H7 (cell line): ENCODE data around the gene DGLUCY. TPM values are rescaled to one million over a fixed set of nuclear protein-coding genes. Genes with fewer than 3 reads are reported as not detected.
"Not testable (repeated sequence)": the region's sequence is repeated elsewhere in the genome, so short reads cannot be mapped to it uniquely, and the experiment has no call there.

Experiments
- DNase-seq: peaks from one replicate; pipeline ENCODE4 v3.0.0; 2012
- H3K27me3 ChIP-seq: 2 replicates; pipeline ENCODE4 v1.6.0; 2011; ENCODE audit warnings: mild to moderate bottlenecking, low read length; ENCODE audit not compliant: control insufficient read depth, insufficient read depth
- H3K36me3 ChIP-seq: replicated peaks from 2 replicates; pipeline ENCODE4 v1.5.1; 2011; ENCODE audit warnings: low read length; ENCODE audit not compliant: control insufficient read depth, insufficient read depth
- H3K4me3 ChIP-seq: 2 replicates; pipeline ENCODE4 v1.5.1; 2011; ENCODE audit warnings: low read depth, mild to moderate bottlenecking, control low read depth, low read length, moderate library complexity; ENCODE audit not compliant: insufficient read depth
- total RNA-seq: library from RNA; depleted of rRNA; stranded (reverse); fragments of >200 nt; shearing (Covaris generic); gene quantifications from 2 replicates; pipeline ENCODE4 v1.2.3, GENCODE V29; 2014

DGLUCY gene
- total RNA-seq, 1 experiment from 2014 or later = 20.3 TPM

DNA sequence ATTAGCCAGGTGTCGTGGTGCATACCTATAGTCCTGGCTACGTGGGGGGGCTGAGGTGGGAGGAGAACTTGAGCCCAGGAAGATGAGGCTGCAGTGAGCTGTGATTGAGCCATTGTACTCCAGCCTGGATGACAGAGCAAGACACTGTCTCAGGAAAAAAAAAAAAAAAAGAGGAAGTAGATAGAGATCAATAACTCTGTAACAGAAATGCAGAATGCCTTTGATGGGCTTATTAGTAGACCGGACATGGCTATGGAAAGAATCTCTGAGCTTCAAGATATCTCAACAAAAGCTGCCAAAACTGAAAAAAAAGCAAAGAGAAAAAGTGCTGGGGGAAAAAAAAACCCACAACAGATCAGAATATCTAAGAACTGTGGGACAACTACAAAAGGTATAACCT lies 93.1 kb downstream of the DGLUCY start:
- no peaks in the 10 kb centered on the region for H3K27me3 ChIP-seq
- DNase-seq = no peak
- H3K36me3 ChIP-seq = peaks cover 4% of the 10 kb centered on the region
- H3K4me3 ChIP-seq = no peak overlapping the region

- no peaks in the 10 kb centered on the region; the same call in 1 of the 2 replicates for H3K36me3 ChIP-seq
- DNase-seq = no peak
Observed at GRCh38 chr14:91211017-91211416, 97.1 kb downstream of the DGLUCY start.

DNA sequence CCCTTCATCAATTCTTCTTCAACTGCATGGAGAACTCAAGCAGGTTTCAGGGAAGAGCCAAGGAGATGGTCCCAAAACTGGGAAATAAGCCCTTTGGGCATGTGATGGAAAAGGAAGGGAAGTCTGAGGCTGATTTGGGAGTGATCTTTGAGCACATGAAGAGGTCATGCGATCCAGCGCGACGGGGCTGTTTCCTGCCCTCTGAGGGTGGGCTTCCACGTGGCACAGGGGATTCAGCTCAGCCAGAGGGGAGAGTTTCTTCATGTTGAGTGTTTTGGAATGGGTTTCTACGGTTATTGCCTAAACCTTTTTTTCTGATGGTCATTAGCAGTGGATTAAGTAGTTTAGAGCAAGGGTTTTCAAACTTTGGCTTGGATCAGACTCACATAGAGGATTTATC lies 100.4 kb downstream of the DGLUCY start:
- H3K27me3 ChIP-seq = no peaks in the 10 kb centered on the region
- no peaks in the 10 kb centered on the region; the same call in 1 of the 2 replicates for H3K36me3 ChIP-seq
- H3K4me3 ChIP-seq = no peak overlapping the region
- no peak for DNase-seq

More at GRCh38 chr14:91211017-91211416, 97.1 kb downstream of the DGLUCY start:
- no peak overlapping the region for H3K4me3 ChIP-seq
- H3K27me3 ChIP-seq = no peaks in the 10 kb centered on the region

DNA sequence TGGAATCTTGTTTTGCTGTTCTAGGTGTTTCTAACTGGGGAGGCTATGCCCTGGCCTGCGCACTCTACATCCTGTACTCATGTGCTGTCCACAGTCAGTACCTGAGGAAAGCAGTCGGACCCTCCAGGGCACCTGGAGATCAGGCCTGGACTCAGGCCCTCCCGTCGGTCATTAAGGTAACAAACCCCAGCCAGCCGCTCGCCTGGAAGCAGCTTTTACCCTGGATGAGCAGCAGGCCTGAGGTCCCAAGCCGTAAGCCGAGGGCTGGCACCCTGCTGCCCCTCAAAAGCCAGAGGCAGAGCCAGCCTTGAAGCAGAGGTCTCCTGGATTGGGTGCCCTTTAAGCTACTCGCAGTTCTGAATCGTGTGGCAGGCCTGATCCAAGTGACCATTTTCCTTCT lies 101.5 kb downstream of the DGLUCY start:
- H3K27me3 ChIP-seq = no peaks in the 10 kb centered on the region
- H3K36me3 ChIP-seq = no peaks in the 10 kb centered on the region; the same call in 1 of the 2 replicates
- no peak overlapping the region for H3K4me3 ChIP-seq
- DNase-seq = no peak

- H3K36me3 ChIP-seq = no peaks in the 10 kb centered on the region; the same call in 1 of the 2 replicates
- DNase-seq = peak; percentile 53
- H3K4me3 ChIP-seq = no peak overlapping the region
- no peaks in the 10 kb centered on the region for H3K27me3 ChIP-seq
Observed at GRCh38 chr14:91216731-91217226, 102.9 kb downstream of the DGLUCY start.

DNA sequence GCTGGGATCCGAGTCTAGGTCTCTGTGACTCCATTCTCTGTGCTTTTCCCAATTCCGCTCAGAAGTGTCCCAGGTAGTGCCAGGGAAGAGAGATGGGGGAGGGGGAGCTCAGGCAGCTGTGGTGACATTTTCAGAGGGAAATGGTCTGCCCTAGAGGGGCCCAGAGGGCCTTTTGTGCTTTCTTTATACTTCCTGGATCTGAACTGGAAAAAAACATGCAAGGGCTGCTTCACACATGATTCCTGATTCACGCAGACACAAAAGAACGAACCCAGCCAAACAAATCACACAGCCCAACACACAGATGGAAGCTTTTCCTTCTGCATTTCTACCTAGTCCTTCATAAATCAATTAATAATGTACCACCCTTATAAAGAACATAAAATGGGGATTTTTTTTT lies 104.1 kb downstream of the DGLUCY start:
- no peak for DNase-seq
- no peak overlapping the region for H3K4me3 ChIP-seq

DNA sequence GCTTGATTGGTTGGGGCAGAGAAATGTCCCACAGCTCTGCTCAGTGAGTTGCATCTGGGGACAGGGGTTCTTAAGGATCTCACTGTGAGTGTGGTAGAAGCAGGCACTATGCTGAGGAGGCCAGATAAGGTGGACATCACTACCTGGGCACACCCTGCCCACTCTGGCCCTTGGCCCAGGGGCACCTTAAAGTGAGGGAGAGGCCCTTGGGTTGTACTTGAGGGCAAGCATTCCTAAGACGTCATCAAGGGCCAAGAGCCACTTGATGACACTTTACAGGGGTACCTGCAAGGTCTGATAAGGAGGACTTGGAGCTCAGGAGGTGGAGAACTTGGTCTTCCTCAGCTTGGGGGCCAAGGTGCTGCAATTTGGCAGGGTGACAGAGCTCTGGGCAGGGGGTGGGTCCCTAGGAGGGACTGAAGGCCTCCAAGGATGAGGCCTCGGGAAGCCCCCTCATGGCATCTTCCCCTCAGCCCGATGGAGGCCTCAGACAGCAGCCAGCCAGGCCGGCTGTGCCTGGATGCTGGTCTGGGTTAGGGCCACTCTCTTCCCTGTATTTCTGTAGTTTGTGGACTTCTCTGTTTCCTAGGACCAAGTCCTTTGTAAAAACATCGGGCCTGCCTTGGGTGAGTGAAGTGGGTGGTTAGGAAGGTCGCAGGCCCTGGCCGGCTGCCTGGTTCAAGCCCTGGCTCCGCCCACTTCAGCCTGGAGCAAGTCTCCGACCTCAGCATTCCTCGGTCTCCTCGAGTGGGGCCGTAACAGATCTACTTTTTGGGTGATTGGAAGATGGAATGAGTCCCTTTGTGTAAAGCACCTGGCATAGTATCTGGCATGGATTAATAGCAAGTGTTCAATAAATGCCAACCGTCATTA lies 105.9 kb downstream of the DGLUCY start:
- H3K4me3 ChIP-seq = no peak overlapping the region
- no peaks in the 10 kb centered on the region; the same call in 1 of the 2 replicates for H3K36me3 ChIP-seq
- no peaks in the 10 kb centered on the region for H3K27me3 ChIP-seq
- DNase-seq = no peak

More for the DNA sequence above, 104.1 kb downstream of the DGLUCY start:
- Histone ChIP-seq H3K36me3 (no peaks in the 10 kb centered on the region; the same call in 1 of the 2 replicates), H3K27me3 (no peaks in the 10 kb centered on the region)

GRCh38 chr14:91220581-91221000 lies 106.7 kb downstream of the DGLUCY start:
- no peaks in the 10 kb centered on the region; the same call in 1 of the 2 replicates for H3K36me3 ChIP-seq
- H3K4me3 ChIP-seq = no peak overlapping the region
- no peaks in the 10 kb centered on the region for H3K27me3 ChIP-seq
- no peak for DNase-seq

DNA sequence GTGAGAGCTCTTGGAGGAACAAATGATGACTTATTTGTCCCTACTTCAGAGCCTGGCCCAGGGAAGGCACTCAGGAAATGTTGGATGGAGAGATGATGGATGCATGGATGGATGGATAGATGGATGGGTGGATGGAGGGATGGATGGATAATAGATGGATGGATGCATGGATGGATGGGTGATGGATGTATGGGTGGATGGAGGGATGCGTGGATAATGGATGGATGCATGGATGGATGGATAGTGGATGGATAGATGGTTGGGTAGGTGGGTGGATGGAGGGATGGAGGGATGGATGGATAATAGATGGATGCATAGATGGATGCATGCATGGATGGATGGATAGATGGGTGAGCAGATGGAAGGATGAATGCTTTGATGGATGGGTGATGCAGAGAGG lies 107.4 kb downstream of the DGLUCY start:
- Histone ChIP-seq H3K36me3 (no peaks in the 10 kb centered on the region; the same call in 1 of the 2 replicates), H3K4me3 (no peak overlapping the region), H3K27me3 (no peaks in the 10 kb centered on the region)
- no peak for DNase-seq

DNA sequence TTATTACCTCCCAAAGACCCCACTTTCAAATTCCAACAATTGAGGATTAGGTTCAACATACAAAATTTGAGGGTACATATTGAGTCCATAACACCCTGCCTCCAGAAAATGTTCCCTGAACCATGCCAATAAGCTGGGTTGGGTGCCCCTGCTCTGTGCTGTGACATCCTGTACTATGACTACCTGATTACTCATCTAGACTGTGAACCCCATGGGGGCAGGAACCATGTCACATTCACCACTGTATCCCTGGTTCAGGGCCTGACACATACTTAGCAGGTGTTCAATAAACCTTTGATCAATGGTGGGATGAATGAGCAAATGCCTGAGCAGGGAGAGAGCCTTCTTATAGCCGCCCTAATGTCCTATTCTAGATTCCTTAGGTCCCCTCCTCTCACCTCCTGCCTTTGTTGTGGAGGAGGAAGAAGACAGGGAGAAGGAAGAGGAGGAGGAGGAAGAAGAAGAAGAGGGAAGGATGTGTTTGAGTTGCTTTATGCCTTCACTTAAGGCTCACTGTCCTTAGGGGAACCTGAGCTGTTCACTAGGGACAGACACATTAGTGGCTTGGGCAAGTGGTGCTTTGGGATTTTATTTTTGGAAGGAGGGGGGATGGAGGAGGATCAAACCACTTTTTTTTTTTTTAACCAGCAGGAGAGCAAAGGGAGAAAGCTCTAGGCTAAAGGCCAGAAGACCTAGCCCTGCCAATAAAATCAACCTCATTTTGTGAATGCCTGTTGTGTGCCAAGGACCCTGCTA lies 109.3 kb downstream of the DGLUCY start:
- no peak for DNase-seq
- Histone ChIP-seq H3K4me3 (no peak overlapping the region), H3K36me3 (no peaks in the 10 kb centered on the region), H3K27me3 (no peaks in the 10 kb centered on the region)

GRCh38 chr14:91225025-91225424 lies 111.2 kb downstream of the DGLUCY start:
- Histone ChIP-seq H3K27me3 (no peaks in the 10 kb centered on the region), H3K36me3 (no peaks in the 10 kb centered on the region), H3K4me3 (no peak overlapping the region)
- DNase-seq = no peak

GRCh38 chr14:91226360-91226759 lies 112.5 kb downstream of the DGLUCY start:
- not testable (repeated sequence) for DNase-seq, H3K27me3 ChIP-seq, H3K4me3 ChIP-seq, H3K36me3 ChIP-seq

- H3K36me3 ChIP-seq = no peaks in the 10 kb centered on the region
- no peak for DNase-seq
Observed at GRCh38 chr14:91227183-91227628, 113.3 kb downstream of the DGLUCY start.

DNA sequence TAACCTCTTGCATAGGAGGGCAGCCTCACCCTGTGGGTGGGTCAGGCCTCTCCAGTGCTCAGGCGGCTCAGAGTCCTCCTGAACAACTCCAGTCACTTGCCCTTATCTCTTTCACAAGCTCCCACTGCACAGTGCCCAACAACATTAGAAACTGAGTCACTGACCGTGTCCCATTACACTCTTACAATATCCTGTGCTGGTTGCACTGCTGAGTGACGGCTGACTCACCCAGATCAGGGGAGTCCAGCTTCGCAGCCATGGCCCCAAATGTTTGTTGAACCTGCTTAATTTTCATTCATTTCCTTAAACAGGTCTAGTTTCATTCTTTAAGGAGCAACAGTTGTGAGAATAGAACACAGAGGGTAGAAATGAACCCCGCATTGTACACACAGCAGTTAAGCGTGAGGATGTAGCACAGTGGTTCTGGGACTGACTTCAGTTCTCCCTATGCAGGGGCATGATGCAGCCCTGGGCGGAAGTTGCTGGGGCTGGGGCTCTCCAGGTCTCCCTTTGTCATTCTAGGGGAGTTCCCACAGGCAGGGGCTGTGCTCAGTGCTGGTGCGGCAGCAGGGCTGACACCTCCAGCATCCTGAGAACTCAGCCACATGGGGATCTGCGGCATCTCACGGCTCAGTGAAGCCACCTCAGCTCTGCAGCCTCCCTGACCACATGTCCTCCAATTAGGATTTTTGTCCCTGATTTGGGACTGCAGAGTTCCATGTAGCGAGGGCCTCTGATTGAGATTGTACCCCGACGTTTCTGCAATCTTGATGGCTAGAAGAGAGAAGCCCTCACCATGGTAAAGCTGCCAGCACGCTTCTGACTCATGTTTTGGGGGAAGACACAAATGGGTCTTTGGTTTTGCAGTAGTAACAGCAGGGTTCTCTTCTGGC lies 114.5 kb downstream of the DGLUCY start:
- DNase-seq = peak; percentile 87
- no peak overlapping the region for H3K4me3 ChIP-seq
- H3K36me3 ChIP-seq = no peaks in the 10 kb centered on the region
- H3K27me3 ChIP-seq = no peaks in the 10 kb centered on the region

More at GRCh38 chr14:91227183-91227628, 113.3 kb downstream of the DGLUCY start:
- Histone ChIP-seq H3K4me3 (no peak overlapping the region), H3K27me3 (no peaks in the 10 kb centered on the region)
